Activated T-helper 2 cell treated with anti-CD3 and anti-CD28 coated beads, Interferon-gamma antibody, Interleukin-2, Interleukin-4, amounts not matched to agents 10 μg/mL and 5 μg/mL and 100 μg/mL, durations not matched to agents 14 hours and 24 hours and 36 hours (primary cell): ENCODE measurements around the gene PGA3. TPM values are rescaled to one million over a fixed set of nuclear protein-coding genes. Genes with fewer than 3 reads are reported as not detected.
"Not testable (repeated sequence)": the region's sequence is repeated elsewhere in the genome, so short reads cannot be mapped to it uniquely, and the experiment has no call there.

Source experiments
- DNase-seq: peaks from one replicate; pipeline ENCODE4 v3.0.0; 2021; ENCODE audit warnings: low spot score
- H3K27ac Mint-ChIP-seq: one replicate; pipeline ENCODE4 v1.8.0; 2021; ENCODE audit warnings: mixed read lengths
- H3K27me3 Mint-ChIP-seq: one replicate; pipeline ENCODE4 v1.8.0; 2021; ENCODE audit warnings: low read depth, mixed read lengths
- H3K36me3 Mint-ChIP-seq: one replicate; pipeline ENCODE4 v1.8.0; 2021; ENCODE audit warnings: low read depth, mixed read lengths
- H3K4me1 Mint-ChIP-seq: one replicate; pipeline ENCODE4 v1.8.0; 2021; ENCODE audit warnings: low read depth, mixed read lengths
- H3K4me3 Mint-ChIP-seq: one replicate; pipeline ENCODE4 v1.8.0; 2021; ENCODE audit warnings: low read depth, mild to moderate bottlenecking, moderate library complexity, mixed read lengths
- H3K9me3 Mint-ChIP-seq: one replicate; pipeline ENCODE4 v1.8.0; 2021; ENCODE audit warnings: mixed read lengths
- intact Hi-C: fragments of 100-400 bp; cut with micrococcal nuclease; formaldehyde crosslinking; loops from one replicate; pipeline ENCODE4 v1.15.1; 2023
- total RNA-seq: library from RNA; stranded (reverse); gene quantifications from 2 replicates; pipeline ENCODE4 v1.2.3, GENCODE V29; 2022

PGA3 gene
- total RNA-seq, 1 donor from 2014 or later = not detected

DNA sequence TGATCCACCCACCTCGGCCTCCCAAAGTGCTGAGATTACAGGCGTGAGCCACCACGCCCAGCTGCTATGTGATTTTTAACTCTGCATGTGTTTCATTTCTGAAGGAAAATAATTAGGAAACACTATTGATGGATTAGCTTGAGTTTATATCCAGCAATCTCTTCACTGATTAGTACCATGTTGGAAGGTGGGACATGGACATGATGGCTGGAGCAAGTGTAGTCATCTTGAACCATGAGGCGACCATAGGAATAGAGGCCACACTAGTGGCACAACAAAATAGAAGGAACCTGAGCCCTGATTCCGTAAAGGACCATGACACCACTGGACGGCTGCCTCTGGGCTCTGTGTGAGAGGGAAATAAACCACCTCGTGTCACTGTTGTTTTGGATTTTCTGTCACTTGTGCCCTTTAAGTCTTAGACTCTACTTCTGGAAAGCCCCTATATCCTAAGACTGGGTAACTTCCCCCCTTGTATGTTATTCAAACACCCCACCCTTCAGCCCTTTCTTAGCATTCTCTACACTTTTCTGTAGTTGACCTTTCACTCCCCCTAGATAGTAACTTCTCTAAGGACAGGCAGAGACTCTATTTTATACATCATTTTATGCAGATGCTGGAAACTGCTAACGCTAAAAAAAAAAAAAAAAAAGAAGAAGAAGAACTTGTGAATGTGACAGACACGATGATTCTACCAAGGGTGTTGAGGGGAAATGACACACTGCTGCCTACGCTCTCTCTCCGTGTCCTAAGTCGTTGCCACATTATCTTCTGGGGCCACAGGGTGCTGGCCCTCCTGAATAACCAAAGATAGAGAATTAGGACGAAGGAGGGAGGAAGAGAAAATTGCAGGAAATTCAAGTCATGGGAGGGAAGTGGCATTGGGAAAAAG lies 39.4 kb upstream of the PGA3 start:
- Mint-ChIP-seq H3K36me3 (no peaks in the 10 kb centered on the region), H3K9me3 (no peaks in the 10 kb centered on the region), H3K27me3 (no peaks in the 10 kb centered on the region), H3K4me1 (peaks cover 47% of the 10 kb centered on the region), H3K4me3 (peak overlapping the region; percentile 38), H3K27ac (peak overlapping the region; percentile 93)
- DNase-seq = no peak
- intact Hi-C loops = no loop called here

DNA sequence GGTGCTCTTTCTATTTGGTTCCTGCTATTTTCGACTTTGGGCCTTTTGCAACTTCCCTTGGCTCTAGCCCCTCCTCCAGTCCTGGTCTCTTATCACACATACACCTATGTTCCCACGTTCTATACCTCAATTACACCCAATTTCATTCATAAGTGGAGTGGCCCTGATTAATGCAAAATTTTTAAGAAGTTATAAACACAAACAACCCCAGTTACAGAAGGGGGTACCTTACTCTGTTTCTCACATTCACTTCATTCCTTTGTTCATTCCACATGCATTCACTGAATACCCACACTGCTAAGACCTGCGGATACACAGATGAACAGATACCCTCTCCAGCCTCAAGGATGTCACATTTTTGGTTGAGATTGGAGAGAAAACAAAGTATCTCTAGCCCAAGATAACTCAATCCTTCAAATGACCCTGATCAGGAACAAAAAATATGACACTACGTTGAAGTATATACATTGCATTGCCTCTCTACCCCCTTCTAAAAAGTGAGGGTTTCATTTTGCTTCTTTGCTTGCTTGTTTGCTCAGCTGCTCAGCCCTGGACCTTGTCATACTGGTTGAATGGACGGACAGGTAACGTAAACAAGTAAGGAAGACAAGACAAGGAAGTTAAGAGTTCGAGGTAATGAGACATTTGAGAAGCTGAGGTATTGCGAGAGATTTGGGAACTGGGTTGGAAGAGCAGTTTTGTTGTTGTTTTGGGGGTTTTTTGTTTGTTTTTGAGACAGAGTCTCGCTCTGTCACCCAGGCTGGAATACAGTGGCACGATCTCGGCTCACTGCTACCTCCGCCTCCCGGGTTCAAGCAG lies 38.5 kb upstream of the PGA3 start:
- DNase-seq = no peak
- Mint-ChIP-seq H3K27me3 (no peaks in the 10 kb centered on the region), H3K4me1 (peaks cover 42% of the 10 kb centered on the region), H3K36me3 (no peaks in the 10 kb centered on the region), H3K4me3 (no peak overlapping the region), H3K9me3 (no peaks in the 10 kb centered on the region), H3K27ac (peak overlapping the region; percentile 93)
- intact Hi-C loops = no loop called here

DNA sequence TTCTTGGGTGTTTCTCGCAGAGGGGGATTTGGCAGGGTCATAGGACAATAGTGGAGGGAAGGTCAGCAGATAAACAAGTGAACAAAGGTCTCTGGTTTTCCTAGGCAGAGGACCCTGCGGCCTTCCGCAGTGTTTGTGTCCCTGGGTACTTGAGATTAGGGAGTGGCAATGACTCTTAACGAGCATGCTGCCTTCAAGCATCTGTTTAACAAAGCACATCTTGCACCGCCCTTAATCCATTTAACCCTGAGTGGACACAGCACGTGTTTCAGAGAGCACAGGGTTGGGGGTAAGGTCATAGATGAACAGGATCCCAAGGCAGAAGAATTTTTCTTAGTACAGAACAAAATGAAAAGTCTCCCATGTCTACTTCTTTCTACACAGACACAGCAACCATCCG lies 37.5 kb upstream of the PGA3 start:
- H3K27ac Mint-ChIP-seq, H3K27me3 Mint-ChIP-seq, H3K36me3 Mint-ChIP-seq, DNase-seq, H3K9me3 Mint-ChIP-seq, H3K4me3 Mint-ChIP-seq, intact Hi-C loops: not testable (repeated sequence)
- H3K4me1 Mint-ChIP-seq = peaks cover 35% of the 10 kb centered on the region

DNA sequence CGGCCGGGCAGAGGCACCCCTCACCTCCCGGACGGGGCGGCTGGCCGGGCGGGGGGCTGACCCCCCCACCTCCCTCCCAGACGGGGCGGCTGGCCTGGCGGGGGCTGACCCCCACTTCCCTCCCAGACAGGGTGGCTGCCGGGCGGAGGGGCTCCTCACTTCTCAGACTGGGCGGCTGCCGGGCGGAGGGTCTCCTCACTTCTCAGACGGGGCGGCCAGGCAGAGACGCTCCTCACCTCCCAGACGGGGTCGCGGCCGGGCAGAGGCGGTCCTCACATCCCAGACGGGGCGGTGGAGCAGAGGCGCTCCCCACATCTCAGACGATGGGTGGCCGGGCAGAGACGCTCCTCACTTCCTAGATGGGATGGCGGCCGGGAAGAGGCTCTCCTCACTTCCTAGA lies 37.0 kb upstream of the PGA3 start:
- H3K9me3 Mint-ChIP-seq, intact Hi-C loops, H3K4me3 Mint-ChIP-seq, DNase-seq, H3K27ac Mint-ChIP-seq, H3K27me3 Mint-ChIP-seq, H3K36me3 Mint-ChIP-seq: not testable (repeated sequence)
- H3K4me1 Mint-ChIP-seq = peaks cover 35% of the 10 kb centered on the region

DNA sequence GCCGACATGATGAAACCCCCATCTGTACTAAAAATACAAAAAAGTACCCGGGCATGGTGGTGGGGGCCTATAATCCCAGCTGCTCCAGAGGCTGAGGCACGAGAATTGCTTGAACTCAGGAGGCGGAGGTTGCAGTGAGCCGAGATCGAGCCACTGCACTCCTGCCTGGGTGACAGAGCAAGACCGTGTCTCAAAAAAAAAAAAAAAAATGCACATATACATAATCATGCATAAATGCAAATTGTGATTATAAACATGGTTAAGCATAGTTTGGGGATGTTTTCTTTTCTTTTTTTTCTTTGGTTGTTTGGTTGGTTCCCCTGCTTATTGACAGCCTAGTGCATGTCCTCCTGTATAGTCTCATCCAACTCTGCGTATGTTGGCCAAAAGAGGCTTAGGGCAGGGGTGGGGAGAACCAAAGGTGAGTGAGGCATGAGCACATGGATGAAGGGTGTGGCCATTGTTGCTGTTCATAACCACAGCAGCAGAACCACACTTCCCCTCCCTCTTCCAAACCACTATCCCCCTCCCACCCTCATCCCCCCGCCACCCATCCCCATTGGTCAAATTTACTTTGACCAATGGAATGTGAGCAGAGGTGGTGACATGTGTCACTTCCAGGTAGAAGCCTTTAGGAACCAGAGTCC lies 35.1 kb upstream of the PGA3 start:
- H3K9me3 Mint-ChIP-seq = peaks cover 15% of the 10 kb centered on the region
- H3K36me3 Mint-ChIP-seq = no peaks in the 10 kb centered on the region
- peaks cover 32% of the 10 kb centered on the region for H3K4me1 Mint-ChIP-seq
- no peaks in the 10 kb centered on the region for H3K27me3 Mint-ChIP-seq
- no peak for DNase-seq
- intact Hi-C loops = no loop called here
- no peak overlapping the region for H3K4me3 Mint-ChIP-seq
- H3K27ac Mint-ChIP-seq = no peak overlapping the region

DNA sequence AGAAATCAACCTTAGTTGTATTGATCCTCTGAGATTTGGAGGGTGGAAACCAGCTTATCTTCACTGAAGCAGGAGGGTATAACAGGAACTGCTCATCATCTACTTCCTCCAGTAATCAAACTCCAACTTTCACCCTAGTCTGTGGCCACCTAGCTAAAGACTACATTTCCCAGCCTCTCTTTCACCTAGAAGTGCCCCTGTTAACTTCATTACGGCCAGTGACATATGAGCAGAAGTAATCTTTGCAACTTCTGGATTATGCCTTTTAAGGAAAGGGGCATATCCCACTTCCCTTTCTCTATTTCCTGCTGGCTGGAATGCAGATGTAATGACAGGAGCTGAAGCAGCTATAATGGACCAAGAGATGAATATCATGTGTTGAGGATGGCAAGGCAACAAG lies 34.5 kb upstream of the PGA3 start:
- no peak overlapping the region for H3K4me3 Mint-ChIP-seq
- DNase-seq = no peak
- intact Hi-C loops = no loop called here
- peaks cover 16% of the 10 kb centered on the region for H3K9me3 Mint-ChIP-seq
- H3K4me1 Mint-ChIP-seq = peaks cover 30% of the 10 kb centered on the region
- H3K27me3 Mint-ChIP-seq = peaks cover 2% of the 10 kb centered on the region
- no peaks in the 10 kb centered on the region for H3K36me3 Mint-ChIP-seq
- no peak overlapping the region for H3K27ac Mint-ChIP-seq

DNA sequence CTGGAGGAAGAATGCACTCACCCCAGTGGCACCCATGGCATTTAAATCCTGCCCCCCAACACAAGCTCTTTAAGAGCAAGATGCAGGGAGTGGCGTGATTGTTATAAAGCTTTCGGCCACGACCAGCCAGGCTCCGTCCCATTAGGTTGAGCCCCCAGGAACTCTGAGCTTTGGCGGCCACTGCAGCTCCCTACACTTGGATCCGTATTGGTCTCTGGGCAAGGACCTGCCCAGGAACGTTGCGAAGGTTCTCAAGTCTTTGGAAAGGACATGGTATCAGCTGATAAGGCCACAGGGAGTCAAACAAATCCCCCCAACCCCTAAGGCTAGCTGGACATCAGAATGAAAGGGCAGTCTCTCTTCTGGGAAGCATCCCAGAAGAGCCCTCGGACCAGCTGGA lies 32.7 kb upstream of the PGA3 start:
- H3K4me3 Mint-ChIP-seq = no peak overlapping the region
- peaks cover 17% of the 10 kb centered on the region for H3K4me1 Mint-ChIP-seq
- H3K9me3 Mint-ChIP-seq = peaks cover 16% of the 10 kb centered on the region
- H3K27ac Mint-ChIP-seq = no peak overlapping the region
- H3K27me3 Mint-ChIP-seq = peaks cover 4% of the 10 kb centered on the region
- H3K36me3 Mint-ChIP-seq = no peaks in the 10 kb centered on the region
- no peak for DNase-seq
- intact Hi-C loops = no loop called here

DNA sequence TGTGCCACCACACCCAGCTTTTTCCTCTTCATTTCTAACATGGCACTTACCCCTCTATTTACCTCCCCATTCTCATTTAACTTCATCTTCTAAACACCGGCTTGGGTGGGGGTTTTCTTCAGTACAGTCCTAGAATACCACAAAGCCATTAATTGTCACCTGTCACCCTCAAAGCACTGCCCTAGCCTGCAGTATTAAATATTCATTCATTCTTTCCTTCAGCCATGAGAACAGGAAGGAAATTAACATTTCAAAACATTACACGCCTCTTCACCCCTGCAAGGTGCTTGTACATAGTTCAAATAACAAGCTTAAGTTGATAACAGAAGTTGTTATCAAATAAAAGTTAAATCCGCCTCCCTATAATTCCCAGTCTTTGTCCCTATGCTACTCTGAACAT lies 31.4 kb upstream of the PGA3 start:
- peaks cover 16% of the 10 kb centered on the region for H3K9me3 Mint-ChIP-seq
- no peak overlapping the region for H3K4me3 Mint-ChIP-seq
- intact Hi-C loops = no loop called here
- peaks cover 17% of the 10 kb centered on the region for H3K4me1 Mint-ChIP-seq
- peaks cover 9% of the 10 kb centered on the region for H3K27me3 Mint-ChIP-seq
- H3K27ac Mint-ChIP-seq = no peak overlapping the region
- H3K36me3 Mint-ChIP-seq = no peaks in the 10 kb centered on the region
- no peak for DNase-seq

DNA sequence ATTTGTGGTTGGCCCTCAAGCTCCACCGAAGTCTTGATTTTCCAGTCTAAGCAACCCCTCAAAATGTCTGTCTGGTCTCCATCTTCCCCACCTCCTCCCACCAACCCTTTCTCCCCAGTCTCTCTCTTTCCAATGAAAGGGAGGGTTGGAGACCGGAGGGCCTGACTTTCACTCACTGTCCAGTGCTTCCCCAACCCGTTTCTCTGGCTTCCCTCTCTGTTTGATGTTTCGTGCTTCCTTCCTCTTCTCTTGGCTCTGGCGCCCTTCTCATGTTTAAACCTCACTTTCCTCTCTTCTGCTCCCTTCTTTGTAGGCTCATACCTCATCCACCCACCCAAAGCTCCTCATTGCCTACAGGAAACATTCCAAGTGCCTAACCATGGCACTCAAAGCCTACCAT lies 31.0 kb upstream of the PGA3 start:
- H3K4me3 Mint-ChIP-seq = no peak overlapping the region

DNA sequence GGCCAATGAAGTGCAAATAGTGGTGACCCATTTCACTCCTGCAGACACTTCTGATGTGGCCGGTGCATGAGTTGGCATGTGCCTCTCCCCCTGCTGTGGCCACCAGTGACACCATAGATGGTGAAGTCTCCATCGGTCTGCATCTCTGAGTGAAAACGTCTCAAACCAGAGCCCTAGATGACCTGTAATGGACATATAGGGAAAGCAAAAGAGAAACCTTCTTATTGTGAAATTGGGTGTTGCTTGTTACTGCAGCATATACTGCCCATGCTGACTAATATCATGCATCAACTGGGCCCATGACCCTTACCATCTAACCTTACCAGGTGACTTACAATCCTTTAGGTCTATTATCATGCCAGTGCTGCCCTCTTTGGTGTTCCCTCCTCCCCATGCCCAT lies 30.4 kb upstream of the PGA3 start:
- intact Hi-C loops = no loop called here
- H3K27ac Mint-ChIP-seq = no peak overlapping the region
- peaks cover 16% of the 10 kb centered on the region for H3K9me3 Mint-ChIP-seq
- H3K36me3 Mint-ChIP-seq = no peaks in the 10 kb centered on the region
- no peak for DNase-seq
- H3K4me1 Mint-ChIP-seq = peaks cover 13% of the 10 kb centered on the region
- H3K4me3 Mint-ChIP-seq = no peak overlapping the region
- H3K27me3 Mint-ChIP-seq = peaks cover 9% of the 10 kb centered on the region

More for the DNA sequence above, 31.0 kb upstream of the PGA3 start:
- Mint-ChIP-seq H3K27ac (no peak overlapping the region), H3K4me1 (peaks cover 15% of the 10 kb centered on the region), H3K27me3 (peaks cover 9% of the 10 kb centered on the region), H3K9me3 (peaks cover 16% of the 10 kb centered on the region), H3K36me3 (no peaks in the 10 kb centered on the region)
- DNase-seq = no peak
- intact Hi-C loops = no loop called here

DNA sequence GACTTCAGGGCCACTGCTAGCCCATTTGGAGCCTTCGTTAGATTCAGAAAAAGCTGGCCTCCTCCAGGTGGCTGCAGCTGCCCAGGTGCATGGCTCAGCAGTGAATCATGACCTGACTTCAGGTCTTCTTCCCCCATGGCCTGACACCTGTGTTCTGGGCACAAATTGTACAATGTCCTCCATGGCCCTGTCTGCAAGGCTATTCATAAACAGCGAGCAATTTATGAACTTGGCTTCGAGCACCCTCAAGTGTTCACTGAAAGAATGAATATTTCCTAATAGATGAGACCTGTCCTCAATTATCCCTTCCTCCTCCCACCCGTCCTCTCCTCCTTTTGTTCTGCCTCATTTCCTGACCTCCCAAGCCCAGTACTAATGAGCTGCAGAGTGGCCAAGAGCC lies 29.9 kb upstream of the PGA3 start:
- Mint-ChIP-seq H3K4me1 (peaks cover 11% of the 10 kb centered on the region), H3K9me3 (peaks cover 16% of the 10 kb centered on the region), H3K36me3 (no peaks in the 10 kb centered on the region), H3K27ac (no peak overlapping the region), H3K4me3 (no peak overlapping the region), H3K27me3 (peaks cover 12% of the 10 kb centered on the region)
- no peak for DNase-seq
- intact Hi-C loops = no loop called here

DNA sequence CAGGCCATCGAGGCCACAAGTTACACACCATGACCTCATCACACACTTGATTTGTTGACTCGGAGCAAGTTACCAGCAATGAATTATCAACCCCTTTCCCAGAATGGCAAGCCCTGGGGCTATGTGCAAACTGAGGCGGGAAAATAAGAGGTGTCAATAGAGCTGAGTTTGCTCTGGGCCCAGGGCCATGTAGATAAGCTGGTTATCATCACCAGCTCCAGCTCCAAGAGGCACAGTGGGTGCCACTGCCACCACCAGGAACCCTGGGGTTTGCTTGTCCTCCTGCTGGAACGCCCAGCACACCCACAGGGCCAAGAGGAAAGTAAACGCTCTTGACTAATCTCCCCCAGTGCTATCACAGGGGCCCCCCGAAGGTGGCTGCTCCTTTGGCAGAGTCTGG lies 29.0 kb upstream of the PGA3 start:
- intact Hi-C loops = no loop called here
- no peak overlapping the region for H3K4me3 Mint-ChIP-seq
- peaks cover 11% of the 10 kb centered on the region for H3K4me1 Mint-ChIP-seq
- peaks cover 16% of the 10 kb centered on the region for H3K9me3 Mint-ChIP-seq
- H3K27me3 Mint-ChIP-seq = peaks cover 12% of the 10 kb centered on the region
- no peaks in the 10 kb centered on the region for H3K36me3 Mint-ChIP-seq
- no peak for DNase-seq
- H3K27ac Mint-ChIP-seq = no peak overlapping the region

DNA sequence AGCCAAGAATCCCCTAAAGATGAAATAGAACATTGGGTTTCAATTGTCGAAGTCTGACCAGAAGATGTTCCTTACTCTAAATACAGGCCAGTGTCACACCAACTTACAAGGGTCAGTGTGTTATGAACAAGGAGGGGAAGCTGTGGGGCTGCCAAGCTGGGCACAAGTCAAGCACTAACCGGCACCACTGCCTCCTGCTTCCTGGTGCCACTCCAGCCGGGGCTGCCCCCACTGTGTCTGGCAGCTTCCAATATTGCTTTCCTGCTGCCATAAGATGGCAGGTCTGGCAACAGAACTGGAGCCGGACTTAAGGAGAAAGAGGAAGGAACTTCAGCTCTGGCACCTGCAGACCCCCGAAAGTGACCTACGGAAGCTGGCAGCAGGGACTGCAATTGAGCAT lies 28.4 kb upstream of the PGA3 start:
- Mint-ChIP-seq H3K4me3 (no peak overlapping the region), H3K27ac (no peak overlapping the region), H3K4me1 (peaks cover 11% of the 10 kb centered on the region), H3K9me3 (peaks cover 16% of the 10 kb centered on the region), H3K27me3 (peaks cover 16% of the 10 kb centered on the region), H3K36me3 (no peaks in the 10 kb centered on the region)
- intact Hi-C loops = no loop called here
- no peak for DNase-seq
